CD4-positive, alpha-beta T cell treated with Interferon alpha-2 for 1 hour (primary cell): ENCODE results near the gene ARMC3.
A peak's percentile ranks its signal among the peaks of the same experiment; 100 is the strongest.
"Not testable (repeated sequence)": the region's sequence is repeated elsewhere in the genome, so short reads cannot be mapped to it uniquely, and the experiment has no call there.

Experiments
- DNase-seq, 2 donors: peaks; one replicate each; pipeline ENCODE4 v3.0.0-alpha.2; 2020 to 2022

Gene ARMC3

DNA sequence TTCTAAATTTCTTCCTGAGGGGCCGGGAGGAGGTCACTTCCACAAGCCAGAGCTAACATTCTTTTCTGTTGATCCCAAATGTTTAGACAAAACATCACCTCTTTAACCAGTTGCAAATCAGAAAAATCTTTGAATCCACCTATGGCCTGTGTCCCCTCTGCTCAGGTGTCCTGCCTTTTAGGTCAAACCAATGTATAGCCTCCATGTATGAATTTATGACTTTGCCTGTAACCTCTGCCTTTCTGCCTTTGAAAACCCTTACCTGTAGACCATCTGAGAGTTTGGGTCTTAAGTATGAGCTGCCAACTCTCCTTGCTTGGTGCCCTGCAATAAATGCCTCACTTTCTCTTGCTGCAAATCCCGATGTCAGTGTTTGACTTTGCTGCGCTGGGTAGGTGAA, 123.4 kb downstream of the ARMC3 start:
- no peak for DNase-seq

DNA sequence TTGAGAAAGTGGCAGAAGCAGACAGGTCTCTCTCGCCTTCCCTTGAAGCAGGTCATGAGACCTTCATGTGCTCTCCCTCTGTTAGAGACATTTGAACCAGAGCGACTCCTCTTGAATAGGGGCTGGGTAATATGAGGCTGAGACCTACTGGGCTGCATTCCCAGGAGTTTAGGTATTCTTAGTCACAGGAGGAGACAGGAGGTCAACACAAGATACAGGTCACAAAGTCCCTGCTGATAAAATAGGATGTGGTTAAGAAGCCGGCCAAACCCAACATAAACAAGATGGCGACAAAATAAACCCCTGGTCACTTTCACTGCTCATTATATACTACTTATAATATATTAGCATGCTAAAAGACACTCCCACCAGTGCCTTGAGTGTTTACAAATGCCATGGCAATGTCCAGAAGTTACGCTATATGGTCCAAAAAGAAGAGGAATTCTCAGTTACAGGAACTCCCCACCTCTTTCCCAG, 124.0 kb downstream of the ARMC3 start:
- DNase-seq: no peak

DNA sequence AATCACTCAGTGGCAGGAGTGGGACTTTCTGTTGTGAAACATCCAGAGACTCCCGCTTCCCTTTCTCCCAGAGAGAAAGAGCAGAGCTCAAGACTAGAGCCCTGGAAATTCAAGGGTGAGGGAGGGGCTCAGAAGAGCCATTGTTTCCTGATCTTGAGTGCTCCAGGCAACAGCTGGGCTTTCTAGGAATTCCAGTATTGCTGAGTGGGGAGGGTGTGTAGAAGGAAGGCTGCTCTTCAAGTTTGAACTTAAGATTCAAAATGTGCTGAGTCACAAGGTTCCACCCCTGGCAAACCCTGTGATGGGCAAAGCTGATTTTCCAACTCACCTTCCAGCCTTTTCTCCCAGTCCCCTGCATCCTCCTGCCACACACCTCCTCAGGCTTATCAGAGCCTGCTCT, 125.2 kb downstream of the ARMC3 start:
- no peak for DNase-seq

DNA sequence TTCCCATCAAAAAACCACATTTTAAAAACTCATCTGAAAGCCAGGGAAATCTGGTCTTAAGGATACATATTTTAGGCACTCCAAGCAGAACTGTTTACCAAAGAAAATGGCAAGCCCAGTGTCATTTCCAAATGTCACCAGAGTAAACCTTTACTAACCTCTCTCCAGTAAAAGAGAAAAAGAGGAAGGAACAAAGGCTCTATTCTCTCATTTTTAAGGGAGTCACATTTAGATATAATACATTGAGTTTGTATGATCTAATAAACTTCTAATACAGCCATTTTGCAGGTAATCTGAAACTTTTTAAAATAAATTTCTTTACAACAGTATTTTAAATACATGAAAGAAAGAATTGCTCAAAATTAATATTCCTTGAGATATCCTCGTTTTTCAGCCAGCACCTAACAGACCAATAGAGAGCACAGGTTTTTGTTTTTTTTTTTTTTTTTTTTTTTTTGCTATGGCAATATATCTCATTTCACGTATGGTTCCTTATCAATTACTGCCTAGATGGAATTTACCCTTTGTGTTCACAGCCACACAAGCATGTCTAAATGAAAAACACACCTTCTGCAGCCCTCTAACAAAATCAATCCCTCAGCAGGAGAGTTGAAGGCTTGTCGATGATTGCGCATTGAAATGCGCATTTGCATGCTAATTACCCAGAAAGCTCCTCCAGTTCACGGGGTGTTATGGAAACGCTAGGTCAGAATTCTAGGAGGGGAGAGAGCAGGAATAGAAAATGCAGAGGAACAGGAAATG, 127.8 kb downstream of the ARMC3 start:
- no peak for DNase-seq

DNA sequence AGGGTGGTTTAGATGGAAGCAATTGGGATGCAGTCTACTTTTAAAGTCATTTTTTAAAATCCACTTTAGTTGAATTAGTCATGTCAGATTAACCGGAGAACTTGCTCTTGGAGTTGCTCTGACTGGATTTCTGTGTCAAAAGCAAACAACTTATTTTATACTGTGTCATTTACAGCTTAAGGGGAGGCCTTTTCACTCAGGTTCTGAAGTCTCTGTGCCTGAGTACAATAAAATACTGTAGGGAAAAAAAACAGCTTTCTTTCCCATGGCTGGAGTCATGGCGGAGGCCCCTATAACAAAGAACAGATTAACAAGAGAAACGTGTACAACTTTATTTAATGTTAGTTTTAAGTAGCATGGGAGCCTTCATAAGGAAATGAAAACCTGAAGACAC, 128.3 kb downstream of the ARMC3 start:
- no peak for DNase-seq

DNA sequence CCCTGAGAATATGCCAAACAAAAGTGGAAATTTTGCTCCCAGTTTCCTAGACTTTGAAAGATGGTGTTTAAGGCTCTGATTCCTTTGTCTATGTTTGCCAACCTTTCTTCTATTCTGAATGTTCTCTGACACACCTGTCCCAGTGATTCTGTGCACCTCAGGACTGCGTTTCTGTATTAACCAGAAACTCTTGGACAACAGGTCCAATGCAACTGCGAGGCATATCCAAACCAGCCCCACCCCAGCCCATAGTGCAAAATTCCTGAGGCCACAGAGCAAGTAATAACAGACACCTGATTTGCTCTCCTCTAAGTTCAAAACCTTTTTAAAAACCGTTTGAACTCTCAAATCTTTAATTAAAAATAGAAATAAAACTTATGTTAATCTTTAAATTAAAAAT, 130.5 kb downstream of the ARMC3 start:
- DNase-seq: no peak

DNA sequence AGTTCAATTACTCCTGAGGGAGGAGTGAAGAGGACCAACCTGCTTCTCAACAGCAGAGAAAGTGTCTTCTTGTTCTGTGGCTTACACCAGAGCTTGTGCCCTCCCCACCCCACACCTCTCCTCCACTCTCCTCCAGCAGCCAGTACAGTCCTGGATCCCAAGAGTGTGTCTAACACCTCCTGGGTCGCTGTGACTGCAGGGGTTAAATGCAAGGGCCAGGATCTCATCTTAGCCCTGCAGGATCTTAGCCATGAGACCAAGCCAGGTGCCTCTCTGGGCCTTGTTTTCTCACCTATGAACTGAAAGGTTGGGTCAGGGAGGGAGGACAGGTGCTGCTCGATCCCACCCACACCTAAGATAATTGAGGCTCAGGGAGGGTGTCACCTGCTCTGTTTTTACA, 133.1 kb downstream of the ARMC3 start:
- no peak for DNase-seq

DNA sequence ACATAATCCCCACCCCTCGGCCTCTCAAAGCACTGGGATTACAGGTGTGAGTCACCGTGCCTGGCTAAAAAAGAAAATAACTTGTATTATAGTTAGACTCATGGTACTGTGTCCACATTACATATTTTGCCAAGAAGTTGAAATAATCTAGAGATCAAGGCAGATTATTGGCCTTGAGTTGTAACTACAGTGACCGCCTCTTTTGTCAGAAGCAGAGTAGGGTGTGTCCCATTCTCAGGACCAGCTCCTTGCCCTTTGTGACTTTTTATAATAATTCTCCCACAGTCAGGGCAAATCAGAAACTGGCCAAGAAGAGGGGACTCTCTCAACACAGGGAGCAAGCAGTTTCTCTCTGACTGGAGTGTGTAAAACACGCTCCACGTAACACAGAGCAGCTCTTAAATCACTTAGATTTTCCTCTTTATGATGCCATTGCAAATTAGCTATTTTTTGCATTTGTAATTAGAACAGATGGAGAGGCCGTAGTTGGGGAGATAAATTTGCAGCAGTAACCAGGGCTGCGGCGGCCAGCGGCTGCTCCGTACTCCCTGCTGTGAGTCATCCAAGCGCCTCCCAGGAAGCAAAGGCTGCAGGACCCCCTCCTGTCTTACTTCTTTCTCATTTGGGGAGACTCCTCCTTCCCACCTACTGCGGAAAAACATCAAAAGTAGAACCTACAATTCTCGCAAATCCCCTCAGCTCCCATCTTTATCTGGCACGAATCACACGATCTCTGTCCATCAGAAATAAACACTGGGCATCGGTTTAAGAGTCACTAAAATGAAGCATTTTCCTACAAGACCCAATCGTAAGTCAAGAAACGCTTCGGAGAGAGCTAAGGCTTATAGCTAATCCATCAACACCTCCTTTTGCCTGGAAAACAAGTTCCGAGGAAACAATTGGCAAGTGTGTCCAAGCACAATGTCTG, 135.5 kb downstream of the ARMC3 start:
- DNase-seq: no peak

DNA sequence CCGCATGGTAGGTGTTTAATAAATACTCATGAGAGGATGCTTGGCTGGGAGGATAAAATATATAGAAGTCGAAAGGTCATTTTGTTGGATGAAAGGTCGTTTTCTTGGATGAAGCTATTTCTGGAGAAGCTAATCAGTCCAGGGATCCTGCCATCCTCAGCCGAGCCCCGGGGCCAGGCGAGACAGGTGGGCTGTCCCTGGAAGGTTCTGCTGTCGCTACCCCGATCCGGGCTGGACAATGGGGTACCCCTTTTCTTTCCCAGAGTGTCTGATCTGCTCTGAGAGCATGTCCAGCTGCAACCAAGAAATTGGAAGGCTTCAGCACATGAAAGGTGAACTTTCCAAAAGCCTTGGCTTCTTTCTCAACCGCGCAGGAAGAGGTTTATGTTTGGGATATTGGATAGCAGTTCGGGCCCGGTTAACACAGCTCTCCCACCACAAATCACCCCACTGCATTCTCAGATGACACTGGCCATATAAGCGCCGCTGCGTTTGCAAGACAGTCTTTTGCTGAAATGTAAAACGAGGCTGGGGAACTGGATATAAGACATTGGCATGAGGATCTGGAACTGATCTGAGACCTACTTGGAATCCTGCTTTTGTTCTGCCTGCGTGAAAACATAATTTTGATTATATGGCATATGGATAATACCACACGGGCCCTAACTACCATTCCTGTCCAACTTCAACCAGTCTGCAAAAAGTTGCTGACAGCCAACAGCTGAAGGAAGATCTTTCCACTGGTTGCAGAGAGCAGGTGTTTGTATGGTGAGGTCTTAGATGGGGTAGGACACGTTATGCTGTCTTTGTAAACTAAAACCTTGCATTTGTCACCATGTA, 136.3 kb downstream of the ARMC3 start:
- DNase-seq: no peak

DNA sequence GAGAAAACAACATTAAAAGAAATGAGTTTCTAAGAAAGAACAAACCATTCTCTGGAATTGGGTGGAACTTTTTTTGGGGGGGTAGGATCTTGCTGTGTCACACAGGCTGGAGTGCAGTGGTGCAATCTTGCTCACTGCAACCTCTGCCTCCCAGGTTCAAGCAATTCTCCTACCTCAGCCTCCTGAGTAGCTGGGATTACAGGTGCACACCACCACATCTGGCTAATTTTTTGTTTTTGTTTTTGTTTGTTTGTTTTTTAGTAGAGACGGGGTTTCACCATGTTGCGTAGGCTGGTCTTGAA, 136.9 kb downstream of the ARMC3 start:
- DNase-seq: not testable (repeated sequence)

DNA sequence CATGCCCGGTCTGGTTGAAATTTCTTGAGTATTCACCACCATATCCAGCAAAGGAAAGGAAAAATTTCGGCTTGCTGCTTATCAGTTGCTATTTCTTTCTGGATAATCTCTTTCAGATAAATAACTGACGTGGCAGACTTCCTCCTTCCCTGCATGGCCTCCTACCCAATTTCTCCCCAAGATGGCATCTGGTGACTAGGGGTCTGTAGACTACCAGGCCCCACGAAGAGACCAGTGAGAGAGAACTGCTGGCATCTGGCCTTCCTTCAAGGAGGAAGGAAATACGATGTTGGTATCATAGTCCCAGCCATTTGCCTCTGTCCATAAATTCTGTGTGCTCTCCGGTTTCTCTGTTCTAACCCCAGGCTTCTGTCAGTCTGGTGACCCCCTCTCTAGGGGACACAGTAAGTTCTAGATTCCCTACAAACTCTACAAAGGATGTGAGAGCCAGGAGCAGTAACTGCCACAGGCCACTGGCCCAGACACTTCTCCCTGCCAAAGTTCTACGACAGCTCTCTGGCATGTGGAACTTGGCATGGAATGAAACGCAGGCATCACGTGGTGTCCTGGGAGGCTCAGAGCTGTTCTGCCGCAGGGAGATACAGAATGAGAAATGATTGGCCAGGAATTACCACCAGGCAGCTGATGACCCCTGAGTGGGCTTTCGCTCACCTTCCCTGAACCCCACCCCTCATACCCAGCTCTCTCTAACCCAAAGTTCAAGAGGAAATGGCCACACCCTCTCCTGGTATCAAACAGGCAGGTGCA, 137.5 kb downstream of the ARMC3 start:
- DNase-seq: no peak

DNA sequence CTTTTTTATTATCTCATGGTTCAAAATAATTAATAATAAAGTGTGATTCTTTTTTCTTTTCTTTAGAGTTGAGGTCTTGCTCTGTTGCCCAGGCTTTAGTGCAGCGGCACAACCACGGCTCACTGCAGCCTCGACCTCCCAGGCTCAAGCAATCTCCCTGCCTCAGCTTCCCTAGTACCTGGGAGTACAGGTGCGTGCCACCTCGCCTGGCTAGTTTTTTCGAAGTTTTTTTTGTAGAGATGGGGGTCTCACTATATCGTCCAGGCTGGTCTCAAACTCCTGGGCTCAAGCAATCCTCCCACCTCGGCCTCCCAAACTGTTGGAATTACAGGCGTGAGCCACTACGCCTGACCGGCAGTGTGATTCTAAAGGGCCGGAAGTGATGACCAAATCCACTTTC, 139.5 kb downstream of the ARMC3 start:
- no peak for DNase-seq

DNA sequence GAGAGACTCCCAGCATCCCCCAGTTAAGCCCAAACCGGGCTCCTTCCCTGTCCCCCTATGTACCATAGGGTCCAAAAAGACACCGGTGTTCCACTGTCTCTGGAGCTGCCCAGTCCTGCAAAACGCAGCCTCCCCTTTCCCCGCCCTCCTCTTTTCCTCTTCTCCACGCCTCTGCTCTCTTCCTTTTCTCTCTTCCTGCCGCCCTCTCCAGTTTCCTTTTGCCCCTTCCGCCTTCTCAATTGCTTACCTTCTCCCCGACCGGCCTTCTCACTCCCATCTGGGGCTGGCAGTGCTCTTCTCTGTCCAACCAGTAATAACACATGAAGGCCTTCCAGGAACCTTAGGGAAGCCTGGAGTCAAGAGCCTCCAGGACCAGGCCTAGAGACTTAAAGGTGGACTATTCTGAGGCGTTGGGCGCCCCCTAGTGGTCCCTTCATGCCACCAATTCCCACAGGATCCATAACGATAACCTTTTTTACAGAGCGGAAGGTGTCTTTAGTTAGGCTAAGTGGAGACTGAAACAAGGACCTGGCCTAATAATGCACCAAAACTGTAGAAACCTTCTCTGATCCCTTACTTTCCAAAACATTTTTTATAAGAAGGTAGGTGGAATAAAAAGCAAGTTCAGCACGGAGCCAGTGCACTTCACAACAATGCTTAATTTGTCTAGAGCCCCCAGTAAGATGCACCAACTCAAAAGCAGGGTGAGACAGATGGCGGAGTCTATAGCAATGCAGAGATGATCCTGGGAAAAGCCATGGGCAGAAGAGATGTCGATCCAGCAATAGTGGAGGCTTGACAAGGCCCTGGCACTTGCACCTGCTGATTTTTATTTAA, 140.3 kb downstream of the ARMC3 start:
- peak; percentile 46 to 63 for DNase-seq

DNA sequence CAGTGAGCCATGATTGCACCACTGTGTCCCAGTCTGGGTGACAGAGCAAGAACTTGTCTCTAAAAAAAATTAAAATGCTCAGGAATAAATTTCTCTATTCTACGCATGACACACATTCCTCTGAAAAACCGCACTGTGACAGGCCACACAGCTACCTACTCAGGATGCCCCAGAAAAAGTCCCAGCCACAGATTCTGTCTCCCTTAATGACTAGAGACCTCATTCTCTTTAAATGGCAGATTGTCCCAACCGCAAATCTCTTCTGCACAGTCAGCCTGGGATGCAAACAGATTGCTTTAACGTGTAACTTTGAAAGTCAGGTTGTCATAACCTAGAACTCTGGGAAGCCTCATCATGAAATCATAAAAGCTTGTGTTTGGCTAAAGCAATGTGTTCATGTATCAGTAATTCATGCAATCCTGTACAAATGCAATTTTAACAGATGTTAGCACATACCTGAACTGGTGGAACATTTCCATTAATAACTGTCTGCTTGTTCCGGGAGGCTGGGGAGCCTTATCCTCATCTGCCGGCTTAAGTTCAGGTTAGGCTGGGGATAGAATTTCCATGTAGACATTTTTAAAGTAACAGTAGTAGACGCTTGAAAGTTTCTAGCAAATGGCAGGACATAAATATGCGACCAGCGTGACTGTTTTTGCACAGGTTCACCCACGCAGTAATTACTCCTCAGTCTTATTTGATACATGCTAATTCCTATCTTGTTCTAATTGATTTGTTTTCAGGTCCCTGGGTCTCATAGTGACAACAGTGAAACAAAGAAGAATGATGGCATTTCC, 141.4 kb downstream of the ARMC3 start:
- no peak for DNase-seq

DNA sequence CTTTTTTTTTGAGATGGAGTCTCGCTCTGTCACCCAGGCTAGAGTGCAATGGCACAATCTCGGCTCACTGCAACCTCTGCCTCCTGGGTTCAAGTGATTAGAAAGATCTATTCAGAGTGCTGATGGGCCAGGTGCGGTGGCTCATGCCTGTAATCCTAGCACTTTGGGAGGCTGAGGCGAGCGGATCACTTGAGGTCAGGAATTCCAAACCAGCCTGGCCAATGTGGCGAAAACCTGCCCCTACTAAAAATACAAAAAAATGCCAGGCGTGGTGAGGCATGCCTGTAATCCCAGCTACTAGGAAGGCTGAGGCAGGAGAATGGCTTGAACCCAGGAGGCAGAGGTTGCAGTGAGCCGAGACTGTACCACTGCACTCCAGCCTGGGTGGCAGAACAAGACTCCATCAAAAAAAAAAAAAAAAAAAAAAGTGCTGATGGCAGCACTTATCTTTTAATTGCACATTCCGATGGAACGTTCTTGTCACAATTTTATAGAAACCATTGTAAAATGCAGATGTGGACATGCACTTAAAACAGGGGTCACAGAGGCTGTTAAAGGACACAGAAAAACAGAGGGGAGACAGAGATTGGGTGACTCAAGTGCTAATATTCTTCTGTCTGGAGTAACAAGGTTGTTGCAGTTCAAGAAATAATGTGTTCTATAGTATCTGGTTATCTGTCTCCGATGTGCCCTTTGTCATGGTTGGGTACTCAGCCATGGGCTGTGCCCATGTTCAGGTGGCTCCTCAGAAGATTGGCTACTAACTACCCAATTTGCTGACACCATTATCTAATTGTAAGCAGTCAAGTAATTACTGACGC, 142.4 kb downstream of the ARMC3 start:
- not testable (repeated sequence) for DNase-seq

DNA sequence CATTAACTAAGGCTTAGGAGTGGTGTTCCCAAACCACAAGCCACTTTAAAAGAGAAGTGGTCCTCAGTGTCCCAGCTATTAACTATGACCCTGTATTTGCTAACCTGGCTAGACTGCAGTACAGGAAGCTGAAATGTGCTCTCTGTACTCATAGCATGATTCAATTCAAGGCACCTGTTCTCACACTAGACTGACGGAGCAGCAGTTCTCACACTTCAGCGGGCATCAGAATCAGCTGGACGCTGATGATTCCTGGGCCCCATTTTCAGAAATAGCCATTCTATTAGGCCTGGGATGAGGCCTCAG, 143.0 kb downstream of the ARMC3 start:
- DNase-seq: no peak

DNA sequence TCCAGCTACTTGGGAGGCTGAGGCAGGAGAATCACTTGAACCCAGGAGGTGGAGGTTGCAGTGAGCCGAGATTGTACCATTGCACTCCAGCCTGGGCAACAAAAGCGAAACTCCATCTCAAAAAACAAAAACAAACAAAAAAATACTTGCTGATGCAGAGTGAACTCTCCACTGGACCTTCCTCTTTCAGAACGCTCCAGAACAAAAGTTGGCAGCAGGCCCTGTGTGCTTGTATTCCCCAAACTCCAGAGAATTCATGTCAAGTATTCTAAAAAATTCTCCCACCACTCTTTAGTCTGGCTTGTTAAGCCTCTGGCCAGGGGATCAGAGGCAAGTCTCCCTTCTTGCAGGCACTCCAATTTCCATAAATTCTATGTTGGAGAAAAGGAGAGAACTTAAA, 144.7 kb downstream of the ARMC3 start:
- DNase-seq: not testable (repeated sequence)

DNA sequence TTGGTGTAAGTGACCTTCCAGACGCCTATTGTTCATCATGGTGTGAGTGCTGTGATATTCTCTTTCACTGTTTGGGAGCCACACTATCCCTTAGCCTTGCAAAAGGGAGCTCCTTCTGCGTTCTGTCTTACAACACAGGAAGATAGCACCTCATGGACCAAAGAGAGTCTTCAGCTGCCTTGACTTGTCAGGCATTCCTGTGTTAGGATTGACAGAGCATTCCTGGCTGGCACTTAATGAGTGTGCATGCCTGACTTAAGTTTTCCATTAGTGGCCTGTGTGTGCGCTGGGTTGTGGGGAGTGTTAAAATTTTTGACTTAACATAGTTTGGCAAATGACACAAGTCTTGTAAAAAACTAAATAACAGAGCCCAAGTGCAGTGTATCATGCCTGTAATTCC, 145.7 kb downstream of the ARMC3 start:
- DNase-seq: no peak

DNA sequence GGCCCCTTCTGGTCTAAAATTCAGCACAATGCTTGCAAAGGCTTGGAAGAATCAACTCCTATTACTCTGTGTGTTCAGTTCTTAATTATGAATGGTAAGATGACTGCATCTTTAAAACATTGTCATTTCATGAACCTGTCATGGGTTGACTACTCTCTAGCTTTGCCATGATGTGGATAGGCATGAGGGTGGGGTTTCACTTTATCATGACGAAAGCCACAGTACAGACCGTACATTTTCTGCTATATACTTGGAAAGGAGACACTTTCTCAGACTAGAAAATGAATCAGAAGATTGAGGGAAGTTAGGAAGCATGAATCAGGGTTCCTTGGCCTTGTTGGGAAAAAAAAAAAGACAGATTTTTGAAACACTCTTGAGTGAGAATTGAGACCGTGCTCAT, 147.8 kb downstream of the ARMC3 start:
- DNase-seq: no peak

DNA sequence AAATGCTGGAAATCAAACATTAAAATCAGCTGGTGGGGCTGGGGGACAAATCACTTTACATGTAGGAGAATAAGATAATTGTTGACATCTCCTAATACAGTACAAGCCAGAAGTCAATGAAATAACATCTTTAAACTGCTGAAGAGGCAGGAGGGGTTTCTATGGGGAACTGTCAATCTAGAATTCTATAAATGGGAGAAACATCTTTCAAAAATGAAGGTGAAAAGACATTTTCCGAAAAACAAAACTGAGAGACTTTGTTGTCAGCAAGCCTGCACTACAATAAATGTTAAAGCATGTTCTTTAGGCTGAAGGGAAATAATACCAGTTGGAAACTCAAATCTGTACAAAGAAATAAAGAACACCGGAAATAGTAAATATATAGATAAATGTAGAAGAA, 150.3 kb downstream of the ARMC3 start:
- DNase-seq: no peak
